GM18907 (cell line): ENCODE measurements around the gene VWA3A.
"Not testable (repeated sequence)": the region's sequence is repeated elsewhere in the genome, so short reads cannot be mapped to it uniquely, and the experiment has no call there.

Experiments
- ATAC-seq: cut with Tn5 transposase; IDR thresholded peaks from one replicate; pipeline ENCODE4 v1.9.1; 2021; ENCODE audit warnings: mild to moderate bottlenecking, moderate library complexity; ENCODE audit not compliant: unreplicated experiment

VWA3A gene

DNA sequence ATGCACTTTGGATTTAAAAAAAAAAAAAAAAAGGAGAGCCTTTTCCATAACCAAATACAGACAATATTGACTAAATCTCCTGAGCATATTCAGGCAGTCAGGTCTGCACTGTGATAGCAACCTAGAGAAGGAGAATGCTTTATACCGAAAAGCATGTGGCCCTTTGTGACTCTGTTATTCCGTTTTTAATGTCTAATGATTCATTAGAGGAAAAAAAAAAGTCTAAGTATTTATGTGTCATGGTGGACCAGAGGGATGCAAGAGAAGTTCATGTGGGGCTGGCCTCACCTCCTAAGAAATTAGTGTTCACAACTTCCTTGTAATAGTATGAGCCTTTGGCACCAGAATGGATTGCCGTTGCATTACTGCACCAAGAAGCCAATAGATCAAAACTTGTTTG, 11.3 kb upstream of the VWA3A start:
- no peak for ATAC-seq

DNA sequence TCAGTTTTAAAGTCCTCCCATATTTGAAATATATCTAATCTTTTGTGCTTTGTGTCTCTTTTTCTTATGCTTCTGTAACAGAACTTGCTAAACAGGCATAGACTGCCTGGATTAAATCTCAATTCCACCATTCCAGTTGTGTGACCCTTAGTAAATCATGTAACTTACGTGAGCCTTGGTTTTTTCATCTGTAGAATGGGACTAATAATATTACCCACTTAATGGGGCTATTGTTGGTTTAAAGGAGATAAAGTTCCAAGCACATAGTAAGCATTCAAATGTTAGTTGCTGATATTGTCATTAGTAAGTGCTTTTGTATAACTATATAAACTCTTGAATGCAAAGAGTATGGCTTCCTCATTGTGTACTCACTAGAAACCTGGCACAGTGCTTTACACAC, 5.9 kb upstream of the VWA3A start:
- ATAC-seq, result no peak

DNA sequence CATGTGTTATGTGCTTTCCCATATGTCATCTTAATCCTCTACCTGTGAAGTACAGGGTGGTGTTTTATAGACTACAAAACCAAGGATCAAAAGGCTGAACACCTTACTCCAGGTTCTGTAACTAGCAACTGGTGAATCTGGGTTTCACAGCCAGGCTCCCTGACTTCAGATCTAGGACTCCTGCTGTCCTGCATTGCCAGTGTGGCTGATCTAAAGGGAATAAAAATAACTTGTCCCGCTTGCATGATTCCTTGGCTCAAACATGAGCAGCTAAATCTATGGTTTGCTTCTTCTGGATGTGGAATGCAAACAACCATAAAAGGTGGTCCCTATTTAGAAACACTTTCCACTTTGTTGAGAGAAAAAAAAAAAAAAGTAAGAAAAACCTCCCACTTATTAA, 3.7 kb upstream of the VWA3A start:
- no peak for ATAC-seq

DNA sequence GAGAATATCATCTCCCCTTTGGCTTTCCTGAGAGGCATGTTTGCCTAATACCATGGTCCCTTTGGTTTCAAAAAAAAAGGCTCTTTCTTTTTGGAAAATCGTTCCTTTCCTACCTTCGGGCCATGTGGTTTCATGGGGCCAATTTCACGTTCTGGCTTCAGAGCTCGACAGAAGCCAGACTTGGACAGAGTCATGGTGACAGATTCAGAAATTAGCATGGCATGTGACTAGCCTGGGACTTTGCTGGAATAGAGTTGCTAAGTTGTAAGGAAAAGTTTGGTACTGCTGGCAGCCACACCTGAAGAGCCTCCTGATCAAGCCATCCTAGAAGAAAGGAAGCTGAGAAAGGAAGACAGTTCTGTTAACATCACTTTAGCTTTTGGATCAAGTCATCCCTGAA, 2.4 kb upstream of the VWA3A start:
- ATAC-seq, result no peak

DNA sequence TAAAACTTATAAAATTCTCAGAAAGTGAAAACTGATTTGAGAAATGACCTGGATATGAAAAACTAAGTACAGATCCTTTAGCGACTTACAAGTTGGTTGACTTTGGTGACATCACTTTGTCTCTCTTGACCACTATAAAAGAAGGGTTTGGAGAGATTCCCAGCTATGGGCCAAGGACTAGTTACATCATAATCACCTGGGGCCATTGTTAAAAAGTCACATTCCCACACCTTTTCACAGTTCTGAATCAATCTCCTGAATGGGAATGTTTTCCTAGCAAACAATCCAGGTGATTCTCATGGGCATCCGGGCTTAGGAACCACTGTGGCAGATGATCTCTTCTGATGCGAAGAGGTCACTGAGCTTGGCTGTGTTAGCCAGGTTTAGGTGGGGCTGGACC, 620 bp upstream of the VWA3A start:
- ATAC-seq, result no peak

DNA sequence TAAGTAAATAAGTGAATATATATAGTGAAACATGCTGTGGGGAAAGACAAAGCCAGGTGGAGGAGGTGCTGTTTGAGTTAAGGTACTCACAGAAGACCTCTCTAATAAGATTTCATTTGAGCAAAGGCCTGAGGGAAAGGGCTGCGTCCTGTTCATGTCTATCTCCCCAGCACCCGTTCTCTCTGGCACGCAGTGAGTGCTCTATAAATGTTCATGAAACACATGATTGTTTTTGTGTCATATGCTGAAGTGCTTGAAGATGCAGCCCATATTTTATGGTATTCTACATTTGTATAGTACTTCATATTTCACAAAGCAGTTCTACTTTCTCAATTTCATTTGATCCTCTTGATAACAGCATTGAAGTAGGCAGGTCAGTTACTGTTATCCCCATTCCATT, 990 bp downstream of the VWA3A start:
- ATAC-seq, result no peak

DNA sequence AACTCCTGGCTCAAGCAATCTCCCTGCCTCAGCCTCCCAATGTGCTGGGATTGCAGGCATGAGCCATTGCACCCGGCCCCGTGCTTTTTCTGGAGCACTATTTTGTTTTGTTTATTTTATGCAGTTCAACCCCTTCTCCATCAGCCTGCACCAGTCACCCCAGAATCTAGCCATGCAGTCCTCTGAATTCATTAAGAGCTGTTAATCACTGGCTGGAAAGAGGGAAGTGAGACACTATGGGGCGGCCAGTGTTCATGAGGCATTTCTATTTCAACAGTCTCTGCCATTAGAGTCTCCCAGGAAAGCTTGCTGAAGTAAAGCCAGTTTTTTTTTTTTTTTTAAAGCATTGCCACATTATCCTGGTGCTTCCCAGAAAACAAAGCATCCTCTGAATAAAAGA, 1.7 kb downstream of the VWA3A start:
- no peak for ATAC-seq

DNA sequence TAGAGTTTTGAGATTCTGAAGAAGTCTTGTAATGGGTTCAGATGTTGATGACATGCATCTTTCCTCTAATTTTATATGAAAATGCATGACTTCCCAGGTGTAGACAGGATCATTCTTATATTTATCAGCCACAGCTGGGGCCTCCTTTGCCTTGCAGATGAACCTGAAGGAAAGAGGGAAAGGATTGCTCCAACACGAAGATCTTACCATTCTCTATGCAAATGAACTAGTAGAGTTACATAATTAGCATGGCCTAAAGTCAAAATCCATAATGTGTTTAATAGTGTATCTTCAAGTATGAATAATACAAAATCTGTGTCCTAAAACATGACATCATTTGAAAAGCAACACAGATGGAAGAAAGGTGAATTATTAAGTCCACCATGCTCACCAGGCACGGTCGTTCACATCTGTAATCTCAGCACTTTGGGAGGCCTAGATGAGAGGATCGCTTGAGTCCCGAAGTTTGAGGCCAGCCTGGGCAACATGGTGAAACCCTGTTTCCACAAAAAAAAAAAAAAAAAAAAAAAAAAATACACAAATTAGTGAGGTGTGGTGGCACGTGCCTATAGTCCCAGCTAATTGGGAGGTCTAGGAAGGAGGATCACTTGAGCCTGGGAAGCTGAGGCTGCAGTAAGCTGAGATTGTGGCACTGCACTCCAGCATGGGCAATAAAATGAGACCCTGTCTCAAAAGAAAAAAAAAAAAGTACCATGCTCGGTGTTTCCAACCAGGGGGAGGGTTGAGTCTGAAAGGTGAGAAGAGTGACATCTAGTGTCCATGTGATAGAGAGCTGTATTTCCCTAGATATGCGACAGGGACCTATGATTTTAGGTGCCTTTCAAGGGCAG, 6.3 kb downstream of the VWA3A start:
- no peak for ATAC-seq

DNA sequence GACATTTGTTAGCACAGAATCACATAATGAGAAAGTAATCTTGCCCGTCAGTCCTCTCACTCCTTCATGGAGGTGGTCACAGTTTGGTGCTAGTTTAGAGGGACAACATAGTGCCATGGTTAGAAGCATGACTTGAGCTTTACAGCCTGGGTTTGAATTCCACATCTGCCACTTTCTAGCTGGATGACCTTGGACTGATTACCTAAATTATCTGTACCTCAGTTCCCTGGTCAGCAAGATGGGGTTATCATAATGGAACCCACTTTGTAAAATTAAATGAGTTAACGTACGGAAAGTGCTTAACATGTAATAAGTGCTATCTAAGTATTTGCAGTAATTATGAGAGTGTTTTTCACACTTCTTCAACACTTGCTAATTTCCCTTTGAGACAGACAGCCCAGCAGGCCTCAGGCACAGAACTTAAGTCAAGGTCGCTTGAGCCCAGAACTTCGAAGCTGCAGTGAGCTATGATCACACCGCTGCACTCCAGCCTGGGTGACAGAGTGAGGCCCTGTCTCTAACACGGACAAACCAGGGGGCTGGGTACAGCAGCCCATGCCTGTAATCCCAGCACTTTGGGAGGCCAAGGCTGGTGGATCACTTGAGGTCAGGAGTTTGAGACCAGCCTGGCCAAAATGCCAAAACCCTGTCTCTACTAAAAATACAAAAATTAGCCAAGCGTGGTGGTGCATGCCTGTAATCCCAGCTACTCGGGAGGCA, 7.1 kb downstream of the VWA3A start:
- no peak for ATAC-seq

DNA sequence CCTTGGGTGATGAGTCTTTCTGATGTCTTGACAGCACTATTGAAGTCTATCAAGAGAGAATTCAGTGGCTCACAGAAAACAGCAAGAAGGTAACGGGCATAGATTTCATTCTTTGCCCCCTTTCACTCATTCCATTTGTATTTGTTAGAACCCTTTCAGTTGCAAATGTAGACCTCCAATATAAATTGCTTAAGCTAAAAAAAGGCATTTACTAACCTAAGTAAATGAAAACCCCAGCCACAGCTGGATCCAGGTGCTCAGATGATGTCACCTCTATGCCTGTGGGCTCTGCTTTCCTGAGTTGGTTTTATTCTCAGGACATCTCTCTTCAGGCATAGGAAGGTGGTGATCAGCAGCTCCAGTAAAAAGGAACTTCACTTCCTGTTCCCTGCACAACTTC, 11.1 kb downstream of the VWA3A start:
- no peak for ATAC-seq

DNA sequence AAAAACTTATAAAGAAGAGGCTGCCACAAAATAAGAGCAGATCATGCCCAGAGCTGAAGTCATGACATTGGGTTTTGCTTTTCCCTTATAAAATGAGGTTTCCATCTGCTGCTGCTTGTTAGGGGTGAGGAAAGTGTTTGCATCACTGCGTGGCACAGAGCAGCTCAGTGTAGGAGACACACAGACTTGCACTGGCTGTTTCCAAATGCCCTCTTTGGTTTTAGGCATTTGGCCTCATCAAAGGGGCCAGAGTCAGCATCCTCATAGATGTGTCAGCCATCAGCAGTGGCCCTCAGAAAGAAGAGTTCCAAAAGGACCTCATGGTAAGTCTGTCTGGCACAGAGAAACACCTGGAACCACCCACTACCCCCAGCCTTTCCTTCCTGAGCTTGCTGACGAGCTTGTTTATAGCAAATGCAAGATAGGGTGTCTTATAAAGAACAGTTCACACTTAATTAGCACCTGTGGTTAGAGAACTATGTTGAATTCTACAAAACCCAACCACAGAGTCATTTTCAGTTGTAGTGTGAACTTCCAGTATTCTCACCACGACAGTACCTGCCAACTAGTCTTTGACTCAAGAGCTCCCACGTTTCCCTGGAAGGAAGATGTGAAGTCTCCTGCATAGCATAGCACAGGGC, 17.0 kb downstream of the VWA3A start:
- no peak for ATAC-seq

DNA sequence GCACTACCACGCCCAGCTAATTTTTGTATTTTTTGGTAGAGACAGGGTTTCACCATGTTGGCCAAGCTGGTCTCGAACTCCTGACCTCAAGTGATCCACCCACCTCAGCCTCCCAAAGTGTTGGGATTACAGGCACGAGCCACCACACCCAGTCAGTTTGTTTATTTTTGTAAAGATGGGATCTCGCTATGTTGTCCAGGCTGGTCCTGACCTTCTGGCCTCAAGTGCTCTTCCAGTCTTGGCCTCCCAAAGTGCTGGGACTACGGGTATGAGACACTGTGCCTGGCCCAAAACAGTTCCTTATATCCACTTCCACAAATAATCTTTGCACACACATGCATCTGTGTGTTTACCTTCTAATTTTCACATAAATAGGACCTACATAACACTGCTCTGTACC, 19.3 kb downstream of the VWA3A start:
- not testable (repeated sequence) for ATAC-seq

DNA sequence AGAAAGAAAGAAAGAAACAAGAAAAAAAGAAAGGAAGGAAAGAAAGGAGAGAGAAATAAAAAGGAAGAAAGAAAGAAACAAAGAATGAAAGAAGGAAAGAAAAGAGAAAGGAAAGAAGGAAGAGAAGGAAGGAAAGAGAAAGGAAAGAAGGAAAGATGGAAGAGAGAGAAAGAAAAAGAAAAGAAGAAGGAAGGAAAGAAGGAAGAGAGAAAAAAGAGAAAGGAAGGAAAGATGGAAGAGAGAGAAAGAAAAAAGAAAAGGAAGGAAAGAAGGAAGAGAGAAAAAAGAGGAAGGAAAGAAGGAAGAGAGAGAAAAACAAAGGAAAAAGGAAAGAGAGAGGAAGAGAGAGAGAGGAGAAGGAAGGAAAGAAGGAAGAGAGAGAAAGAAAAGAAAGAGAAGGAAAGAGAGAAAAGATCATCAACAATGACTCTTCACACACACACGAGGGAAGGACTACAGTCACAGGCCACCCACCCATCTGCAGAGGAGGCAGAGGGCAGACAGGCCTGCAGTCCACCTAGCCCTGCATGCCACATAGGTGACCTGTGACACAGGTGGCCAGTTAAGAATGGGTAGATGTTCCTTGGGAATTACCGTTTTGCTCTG, 23.9 kb downstream of the VWA3A start:
- no peak for ATAC-seq

DNA sequence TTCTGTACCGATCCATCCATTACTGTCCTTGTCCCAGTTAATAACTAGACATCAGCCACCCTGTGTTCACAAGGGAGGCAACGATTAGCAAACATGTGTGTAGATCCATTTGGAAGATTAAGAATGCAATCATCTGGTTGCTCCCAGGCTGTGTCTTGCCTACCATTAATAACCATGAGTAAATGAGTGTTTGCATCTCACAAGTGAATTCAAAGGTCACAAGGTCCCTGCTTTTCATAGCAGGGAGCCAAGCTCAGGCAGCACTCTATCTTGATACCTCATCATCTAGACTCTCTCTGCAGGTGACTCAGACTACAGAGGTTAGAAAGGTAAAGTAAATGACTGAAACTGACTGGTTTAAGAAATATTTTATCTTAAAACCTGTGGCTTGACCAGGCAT, 25.3 kb downstream of the VWA3A start:
- ATAC-seq, result no peak

DNA sequence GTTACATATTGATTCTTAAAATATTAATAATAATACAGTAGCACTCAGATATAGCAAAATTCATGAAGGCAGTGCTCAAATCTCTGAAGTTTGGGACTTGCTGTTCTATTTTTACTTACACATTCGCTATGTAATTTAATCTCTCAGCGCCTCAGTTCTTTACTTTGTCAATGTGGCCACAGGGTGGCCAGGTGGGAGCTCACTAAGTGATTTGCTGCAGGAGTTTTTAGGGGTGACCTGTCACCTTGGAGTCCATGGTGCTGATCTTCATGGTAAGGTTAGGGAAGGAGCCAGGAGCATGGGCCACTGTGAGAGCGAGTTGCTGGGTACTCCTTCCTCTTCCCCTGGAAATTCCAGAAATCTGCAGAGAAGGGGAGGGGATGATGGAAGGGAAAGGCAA, 28.1 kb downstream of the VWA3A start:
- ATAC-seq, result no peak

DNA sequence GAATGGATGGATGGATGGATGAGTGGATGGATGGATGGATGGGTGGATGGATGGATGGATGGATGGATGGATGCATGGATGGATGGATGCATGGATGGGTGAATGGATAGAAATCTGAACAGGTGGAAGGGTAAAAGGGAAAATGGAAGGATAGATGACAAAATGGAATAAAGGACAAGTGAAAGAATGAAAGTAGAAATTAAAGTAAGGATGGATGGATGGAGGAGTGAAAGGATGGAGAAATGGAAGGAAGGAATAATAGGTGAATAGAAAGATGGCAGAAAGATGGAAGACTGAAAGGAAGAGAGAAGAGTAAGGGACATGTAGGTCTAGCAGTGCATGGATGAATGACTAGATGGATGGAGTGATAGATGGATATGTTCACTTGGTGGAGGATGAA, 29.9 kb downstream of the VWA3A start:
- no peak for ATAC-seq

DNA sequence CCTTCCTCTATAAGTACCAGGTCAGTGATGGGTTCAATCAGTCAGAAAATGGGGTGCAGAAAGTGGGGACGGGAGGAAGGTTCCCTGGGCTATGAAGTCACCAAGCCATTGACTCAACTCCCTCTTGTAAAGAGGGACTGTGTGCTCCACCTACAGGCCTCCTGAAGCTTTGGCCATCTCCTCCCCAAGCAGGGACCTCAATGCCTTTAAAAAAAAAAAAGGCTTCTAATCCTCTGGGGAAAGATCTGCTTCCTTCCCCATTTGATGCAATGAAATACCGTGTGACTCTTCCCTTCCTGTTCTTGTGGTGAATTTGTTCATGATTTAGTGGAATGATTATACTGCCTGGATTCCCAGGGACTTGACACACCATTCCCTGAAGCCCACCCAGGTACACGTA, 30.8 kb downstream of the VWA3A start:
- ATAC-seq, result no peak

DNA sequence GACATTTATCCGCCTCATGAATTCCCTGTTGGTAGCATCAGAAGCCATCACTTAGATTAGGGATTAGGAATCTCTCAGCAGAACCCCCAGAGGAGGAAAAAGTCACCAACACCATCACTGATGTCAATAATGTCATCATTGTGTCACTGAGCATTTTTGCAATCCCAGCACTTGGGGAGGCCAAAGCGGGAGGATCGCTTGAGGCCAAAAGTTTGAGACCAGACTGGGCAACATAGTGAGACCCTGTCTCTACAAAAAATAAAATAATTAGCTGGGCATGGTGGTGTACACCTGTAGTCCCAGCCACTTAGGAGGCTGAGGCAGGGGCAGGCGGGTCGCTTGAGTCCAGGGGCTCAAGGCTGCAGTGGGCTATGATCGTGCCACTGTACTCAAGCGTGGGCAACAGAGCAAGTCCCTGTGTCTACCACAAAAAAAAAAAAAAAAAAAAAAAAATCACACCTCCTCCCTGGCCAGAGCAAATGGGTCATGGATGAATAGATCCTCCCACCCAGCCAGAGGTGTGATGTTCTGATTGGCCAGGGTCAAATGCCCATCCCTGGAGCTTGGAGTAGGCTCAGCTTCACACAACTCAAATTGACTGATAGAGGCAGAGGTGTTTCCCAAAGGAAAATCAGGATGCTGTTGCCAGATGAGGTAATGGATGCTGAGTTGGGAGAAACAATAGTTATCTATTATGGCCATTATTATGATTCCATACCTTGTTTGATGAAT, 31.6 kb downstream of the VWA3A start:
- ATAC-seq, result no peak

DNA sequence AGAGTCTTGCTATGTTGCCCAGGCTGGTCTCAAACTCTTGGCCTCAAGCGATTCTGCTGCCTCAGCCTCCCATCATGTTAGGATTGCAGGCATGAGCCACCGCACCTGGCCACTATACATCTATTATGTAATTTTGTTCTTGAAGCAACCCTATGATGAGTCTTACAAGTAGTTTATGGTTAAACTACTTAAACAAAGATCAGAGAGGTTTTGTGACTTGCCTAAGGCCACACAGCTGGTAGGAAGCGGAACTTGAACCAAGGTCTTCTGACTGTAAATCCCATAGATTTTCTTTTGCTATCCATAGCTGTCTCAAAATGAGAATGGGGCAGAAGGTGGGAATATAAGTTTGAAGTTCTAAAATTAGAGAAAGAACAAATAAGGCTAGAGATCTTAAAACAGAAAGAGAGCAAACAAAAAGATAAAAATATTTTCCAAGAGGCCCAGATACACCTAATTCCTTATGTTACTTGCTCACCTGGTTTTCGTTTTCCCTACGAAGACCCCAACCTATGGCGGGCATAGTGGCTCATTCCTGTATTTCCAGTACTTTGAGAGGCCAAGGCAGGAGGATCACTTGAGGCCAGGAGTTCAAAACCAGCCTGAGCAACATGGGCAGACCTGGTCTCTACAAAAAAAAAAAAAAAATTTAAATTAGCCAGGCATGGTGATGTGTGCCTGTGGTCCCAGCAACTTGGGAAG, 32.4 kb downstream of the VWA3A start:
- ATAC-seq, result no peak

DNA sequence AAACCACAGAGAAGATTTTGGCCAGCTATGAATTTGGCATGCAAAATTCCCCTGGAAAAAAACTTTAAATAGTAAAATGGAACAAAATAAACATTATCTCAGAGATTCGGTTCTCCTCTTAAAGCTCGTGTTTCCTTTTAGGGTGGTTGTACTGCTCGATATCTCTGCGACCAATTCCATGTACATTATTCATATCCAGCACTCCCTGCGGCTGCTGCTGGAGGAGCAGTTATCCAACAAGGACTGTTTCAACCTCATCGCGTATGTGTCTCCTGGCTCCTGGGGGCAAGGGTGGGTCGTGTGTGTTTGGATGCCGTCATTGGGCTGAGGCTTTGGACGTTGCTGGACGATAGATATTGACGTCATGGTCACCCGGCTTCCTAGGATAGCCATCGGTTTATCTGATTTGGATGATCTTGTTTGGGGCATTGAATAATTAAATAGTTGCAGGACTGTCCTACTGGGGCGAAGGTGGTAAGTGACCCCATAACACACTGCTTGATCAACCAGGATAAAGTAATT, 33.8 kb downstream of the VWA3A start:
- no peak for ATAC-seq
